Thoracic aorta (tissue), 2 donors: ENCODE results near the gene PRSS21. TPM values are rescaled to one million over a fixed set of nuclear protein-coding genes. Genes with fewer than 3 reads are reported as not detected.

ENCODE experiments used
- ATAC-seq: fragments of 150-250 bp; one replicate; pipeline ENCODE4 v1.8.0; 2017; ENCODE audit warnings: low read depth; ENCODE audit not compliant: insufficient number of reproducible peaks, low FRiP score
- DNase-seq: peaks from one replicate; pipeline ENCODE4 v3.0.0-alpha.2; 2020; ENCODE audit warnings: low spot score
- H3K27ac ChIP-seq, 2 donors: fragments of 200-600 bp; sonication (generic); 1 replicate in 1 of 2; 2 replicates in 1 of 2; pipeline ENCODE4 v1.5.1; 2016; ENCODE audit warnings: mild to moderate bottlenecking in 2 of 2, moderate library complexity in 2 of 2
- H3K27me3 ChIP-seq: fragments of 200-600 bp; sonication (generic); replicated peaks from 2 replicates; pipeline ENCODE4 v1.6.0; 2016; ENCODE audit warnings: mild to moderate bottlenecking; ENCODE audit not compliant: insufficient read depth
- H3K36me3 ChIP-seq: fragments of 200-600 bp; sonication (generic); one replicate; pipeline ENCODE4 v1.5.1; 2016
- H3K4me1 ChIP-seq, 2 donors: fragments of 200-600 bp; sonication (generic); 1 replicate in 1 of 2; 2 replicates in 1 of 2; pipeline versions ENCODE4 v1.5.1 to v1.6.0; 2016; ENCODE audit warnings: low read depth in 2 of 2, mild to moderate bottlenecking in 1 of 2; ENCODE audit not compliant: control insufficient read depth in 1 of 2
- H3K4me3 ChIP-seq: fragments of 200-600 bp; sonication (generic); 2 replicates; pipeline ENCODE4 v1.5.1; 2016; ENCODE audit warnings: mild to moderate bottlenecking
- H3K9me3 ChIP-seq: fragments of 200-600 bp; sonication (generic); 2 replicates; pipeline ENCODE4 v1.5.1; 2016
- total RNA-seq, 2 donors: library from RNA; depleted of rRNA; stranded (reverse); fragments of >200 nt; gene quantifications; one replicate each; pipeline versions ENCODE4 v1.1.0 to v1.2.3, GENCODE V29; 2016
- TF ChIP-seq, protein P1 (sequence below): fragments of 200-600 bp; sonication (generic); IDR thresholded peaks from one replicate; pipeline ENCODE4 v1.5.1; 2019; ENCODE audit warnings: antibody characterized with exemption

PRSS21 gene
- total RNA-seq, 2 donors from 2014 or later: 0.54 TPM; not detected in 1

GRCh38 chr16:2786061-2786825, 30.8 kb upstream of the PRSS21 start:
- Histone ChIP-seq H3K4me1 (peaks cover 0 to 8% of the 10 kb centered on the region in 2 donors), H3K9me3 (no peaks in the 10 kb centered on the region), H3K36me3 (no peaks in the 10 kb centered on the region), H3K27ac (no peak overlapping the region), H3K4me3 (no peak overlapping the region), H3K27me3 (peaks cover 6% of the 10 kb centered on the region)
- ATAC-seq (no peak), DNase-seq (no peak)
- TF ChIP-seq, protein P1, sequence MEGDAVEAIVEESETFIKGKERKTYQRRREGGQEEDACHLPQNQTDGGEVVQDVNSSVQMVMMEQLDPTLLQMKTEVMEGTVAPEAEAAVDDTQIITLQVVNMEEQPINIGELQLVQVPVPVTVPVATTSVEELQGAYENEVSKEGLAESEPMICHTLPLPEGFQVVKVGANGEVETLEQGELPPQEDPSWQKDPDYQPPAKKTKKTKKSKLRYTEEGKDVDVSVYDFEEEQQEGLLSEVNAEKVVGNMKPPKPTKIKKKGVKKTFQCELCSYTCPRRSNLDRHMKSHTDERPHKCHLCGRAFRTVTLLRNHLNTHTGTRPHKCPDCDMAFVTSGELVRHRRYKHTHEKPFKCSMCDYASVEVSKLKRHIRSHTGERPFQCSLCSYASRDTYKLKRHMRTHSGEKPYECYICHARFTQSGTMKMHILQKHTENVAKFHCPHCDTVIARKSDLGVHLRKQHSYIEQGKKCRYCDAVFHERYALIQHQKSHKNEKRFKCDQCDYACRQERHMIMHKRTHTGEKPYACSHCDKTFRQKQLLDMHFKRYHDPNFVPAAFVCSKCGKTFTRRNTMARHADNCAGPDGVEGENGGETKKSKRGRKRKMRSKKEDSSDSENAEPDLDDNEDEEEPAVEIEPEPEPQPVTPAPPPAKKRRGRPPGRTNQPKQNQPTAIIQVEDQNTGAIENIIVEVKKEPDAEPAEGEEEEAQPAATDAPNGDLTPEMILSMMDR: no peak

DNA sequence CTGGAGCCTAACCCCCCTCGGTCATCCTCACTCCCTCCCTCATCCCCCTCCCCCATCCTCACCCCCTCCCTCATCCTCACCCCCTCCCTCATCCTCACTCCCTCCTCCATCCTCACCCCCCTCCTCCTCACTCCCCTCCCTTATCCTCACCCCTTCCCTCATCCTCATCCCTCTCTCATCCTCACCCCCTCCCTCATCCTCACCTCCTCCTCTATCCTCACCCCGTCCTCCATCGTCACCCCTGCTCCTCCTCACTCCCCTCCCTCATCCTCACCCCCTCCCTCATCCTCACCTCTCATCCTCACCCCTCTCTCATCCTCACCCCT, 30.2 kb upstream of the PRSS21 start:
- H3K9me3 ChIP-seq: no peaks in the 10 kb centered on the region
- no peak overlapping the region for H3K27ac ChIP-seq
- H3K36me3 ChIP-seq: no peaks in the 10 kb centered on the region
- H3K27me3 ChIP-seq: peaks cover 6% of the 10 kb centered on the region
- H3K4me3 ChIP-seq: no peak overlapping the region
- no peak for ATAC-seq
- DNase-seq: no peak
- TF ChIP-seq, protein P1: no peak
- peaks cover 0 to 8% of the 10 kb centered on the region in 2 donors for H3K4me1 ChIP-seq

- no peak within 1 kb of the TSS for H3K4me3 ChIP-seq
- H3K27me3 ChIP-seq: peaks cover 6% of the 10 kb centered on the region
- no peak for ATAC-seq
- DNase-seq: no peak
- no peaks in the 10 kb centered on the region for H3K36me3 ChIP-seq
- no peak within 1 kb of the TSS for H3K27ac ChIP-seq
- TF ChIP-seq, protein P1: no peak
- peaks cover 0 to 8% of the 10 kb centered on the region in 2 donors for H3K4me1 ChIP-seq
- no peaks in the 10 kb centered on the region for H3K9me3 ChIP-seq
Measured at GRCh38 chr16:2787406-2787805, 29.6 kb upstream of the PRSS21 start, which contains the start of gene PRSS33. Gene PRSS33, minus strand, starts transcription at chr16:2787560. Its CDS starts 1,013 bp downstream, at chr16:2786547.

DNA sequence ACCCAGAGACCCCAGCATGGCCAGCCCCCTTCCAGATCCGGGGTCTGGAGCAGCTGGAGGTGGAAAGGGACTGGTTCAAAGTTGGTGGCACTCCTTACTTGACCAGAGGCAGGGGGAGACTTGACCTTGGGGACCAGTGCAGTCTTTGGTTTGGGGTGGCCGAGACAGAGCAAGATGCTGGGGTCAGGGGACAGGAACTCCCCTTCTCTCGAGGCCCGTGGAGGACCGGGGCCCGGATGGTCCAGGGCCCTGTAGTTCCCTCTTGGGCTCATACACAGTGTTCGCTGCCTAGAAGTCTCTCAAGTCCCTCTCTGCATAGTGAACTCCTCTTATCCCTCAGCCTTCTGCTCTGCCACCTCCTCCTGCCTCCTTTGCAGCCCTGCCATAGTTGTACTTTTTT, 29.1 kb upstream of the PRSS21 start:
- Histone ChIP-seq H3K9me3 (no peaks in the 10 kb centered on the region), H3K27ac (no peak overlapping the region), H3K27me3 (peaks cover 6% of the 10 kb centered on the region), H3K4me1 (peaks cover 0 to 8% of the 10 kb centered on the region in 2 donors), H3K36me3 (no peaks in the 10 kb centered on the region), H3K4me3 (no peak overlapping the region)
- no peak for DNase-seq
- ATAC-seq: no peak
- TF ChIP-seq, protein P1: no peak

- H3K27me3 ChIP-seq: peaks cover 1% of the 10 kb centered on the region
- no peak overlapping the region for H3K4me3 ChIP-seq
- H3K36me3 ChIP-seq: no peaks in the 10 kb centered on the region
- no peak for ATAC-seq
- no peaks in the 10 kb centered on the region for H3K9me3 ChIP-seq
- DNase-seq: no peak
- TF ChIP-seq, protein P1: no peak
- no peaks in the 10 kb centered on the region for H3K4me1 ChIP-seq
- no peak overlapping the region for H3K27ac ChIP-seq
Measured at GRCh38 chr16:2790631-2791030, 26.4 kb upstream of the PRSS21 start.
